ENCODE data around the gene PRR23E. TPM values are rescaled to one million over a fixed set of nuclear protein-coding genes. Genes with fewer than 3 reads are reported as not detected.

PRR23E gene
- total RNA-seq, 1 donor from 2014 or later, result not detected

- CTCF ChIA-PET, result no interaction called here
- TF ChIP-seq, protein P1, sequence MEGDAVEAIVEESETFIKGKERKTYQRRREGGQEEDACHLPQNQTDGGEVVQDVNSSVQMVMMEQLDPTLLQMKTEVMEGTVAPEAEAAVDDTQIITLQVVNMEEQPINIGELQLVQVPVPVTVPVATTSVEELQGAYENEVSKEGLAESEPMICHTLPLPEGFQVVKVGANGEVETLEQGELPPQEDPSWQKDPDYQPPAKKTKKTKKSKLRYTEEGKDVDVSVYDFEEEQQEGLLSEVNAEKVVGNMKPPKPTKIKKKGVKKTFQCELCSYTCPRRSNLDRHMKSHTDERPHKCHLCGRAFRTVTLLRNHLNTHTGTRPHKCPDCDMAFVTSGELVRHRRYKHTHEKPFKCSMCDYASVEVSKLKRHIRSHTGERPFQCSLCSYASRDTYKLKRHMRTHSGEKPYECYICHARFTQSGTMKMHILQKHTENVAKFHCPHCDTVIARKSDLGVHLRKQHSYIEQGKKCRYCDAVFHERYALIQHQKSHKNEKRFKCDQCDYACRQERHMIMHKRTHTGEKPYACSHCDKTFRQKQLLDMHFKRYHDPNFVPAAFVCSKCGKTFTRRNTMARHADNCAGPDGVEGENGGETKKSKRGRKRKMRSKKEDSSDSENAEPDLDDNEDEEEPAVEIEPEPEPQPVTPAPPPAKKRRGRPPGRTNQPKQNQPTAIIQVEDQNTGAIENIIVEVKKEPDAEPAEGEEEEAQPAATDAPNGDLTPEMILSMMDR (IDR thresholded peaks at IDR 0.05), result no peak
- no peaks in the 10 kb centered on the region for H3K36me3 Mint-ChIP-seq (ENCODE audit: low read depth)
- H3K27ac Mint-ChIP-seq, result no peak overlapping the region
- no peaks in the 10 kb centered on the region for H3K9me3 Mint-ChIP-seq
- H3K4me3 Mint-ChIP-seq, result no peak overlapping the region
- no peaks in the 10 kb centered on the region for H3K4me1 Mint-ChIP-seq
- intact Hi-C loops (cut with micrococcal nuclease), result no loop called here
- peaks cover 8% of the 10 kb centered on the region for H3K27me3 Mint-ChIP-seq
- DNase-seq (no peak), ATAC-seq (ENCODE audit: low read depth) (no peak)
- POLR2A ChIA-PET, result no interaction called here
Observed at GRCh38 chr3:127215714-127216414, 22.9 kb downstream of the PRR23E start.

- Mint-ChIP-seq H3K4me3 (no peak overlapping the region), H3K27ac (no peak overlapping the region), H3K27me3 (peaks cover 8% of the 10 kb centered on the region), H3K4me1 (no peaks in the 10 kb centered on the region), H3K36me3 (ENCODE audit: low read depth) (no peaks in the 10 kb centered on the region), H3K9me3 (no peaks in the 10 kb centered on the region)
- ATAC-seq (ENCODE audit: low read depth), result no peak
- TF ChIP-seq, protein P1 (IDR thresholded peaks at IDR 0.05), result no peak
- ChIA-PET POLR2A (no interaction called here), CTCF (no interaction called here)
- DNase-seq, result no peak
- intact Hi-C loops (cut with micrococcal nuclease), result no loop called here
Observed at GRCh38 chr3:127216415-127217261, 23.7 kb downstream of the PRR23E start.

DNA sequence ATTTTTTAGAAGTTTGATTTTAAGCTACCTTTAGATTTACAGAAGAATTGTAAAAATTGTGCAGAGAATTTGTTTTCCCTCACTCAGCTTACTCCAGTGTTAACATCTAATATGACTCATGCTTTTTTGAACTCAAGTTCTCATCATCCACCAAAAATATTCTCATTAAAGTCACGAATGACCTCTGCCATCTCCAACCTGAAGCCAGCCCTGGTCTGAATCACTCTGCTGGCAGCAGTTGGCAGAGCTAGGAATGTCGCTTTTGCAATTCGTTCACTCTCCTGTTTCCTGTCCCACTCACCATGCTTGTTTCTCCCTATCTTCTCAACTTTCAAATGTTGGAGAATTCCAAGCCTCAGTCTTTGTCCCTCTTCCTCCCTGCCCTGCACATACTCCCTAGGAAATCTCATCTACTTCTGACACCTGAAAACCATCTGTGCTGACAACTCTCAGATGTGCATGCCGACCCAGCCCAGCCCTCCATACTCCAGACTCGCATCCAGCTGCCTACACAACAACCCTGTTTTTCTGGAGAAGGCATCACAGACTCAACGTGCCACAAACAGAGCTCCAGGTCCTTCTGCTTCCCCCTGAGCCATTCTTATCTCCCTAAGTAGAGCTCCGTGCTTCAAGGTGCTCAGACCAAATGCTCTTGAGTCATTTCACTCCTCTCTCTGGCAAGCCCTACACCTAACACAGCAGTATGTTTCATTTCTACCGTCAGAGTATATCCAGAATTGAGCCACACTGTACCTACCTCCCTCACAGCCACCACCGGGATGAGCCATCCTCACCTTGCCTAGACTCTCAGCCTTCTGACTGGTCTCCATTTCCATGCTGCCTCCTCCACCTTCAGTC lies 24.9 kb downstream of the PRR23E start:
- Mint-ChIP-seq H3K9me3 (no peaks in the 10 kb centered on the region), H3K27ac (no peak overlapping the region), H3K4me3 (no peak overlapping the region), H3K27me3 (peaks cover 13% of the 10 kb centered on the region), H3K36me3 (ENCODE audit: low read depth) (no peaks in the 10 kb centered on the region), H3K4me1 (no peaks in the 10 kb centered on the region)
- ChIA-PET POLR2A (no interaction called here), CTCF (no interaction called here)
- TF ChIP-seq, protein P1 (IDR thresholded peaks at IDR 0.05), result no peak
- intact Hi-C loops (cut with micrococcal nuclease), result no loop called here
- no peak for DNase-seq
- no peak for ATAC-seq (ENCODE audit: low read depth)

DNA sequence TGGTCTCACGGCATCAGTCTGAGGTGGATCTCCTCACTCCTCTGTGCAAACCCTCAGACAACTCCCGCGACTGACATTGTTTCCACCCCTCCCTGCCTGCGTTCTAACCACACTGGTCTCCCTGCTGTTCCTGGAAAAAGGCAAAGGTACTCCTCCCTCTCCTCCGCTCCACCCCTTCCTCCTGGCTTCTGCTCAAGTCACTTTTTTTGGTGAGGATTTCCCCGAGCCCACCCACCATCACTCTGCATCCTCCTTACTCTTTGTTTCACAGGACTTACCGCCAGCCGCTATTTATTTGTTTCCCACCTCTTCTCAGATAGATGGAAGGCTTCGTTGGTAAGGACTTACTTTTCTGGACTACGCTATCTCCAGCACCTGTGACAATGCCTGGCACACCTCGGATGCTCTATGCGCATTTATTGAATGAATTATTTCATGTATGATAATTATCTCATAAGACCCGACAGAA lies 25.6 kb downstream of the PRR23E start:
- no peak overlapping the region for H3K27ac Mint-ChIP-seq
- peaks cover 11% of the 10 kb centered on the region for H3K27me3 Mint-ChIP-seq
- intact Hi-C loops (cut with micrococcal nuclease), result no loop called here
- no peaks in the 10 kb centered on the region for H3K36me3 Mint-ChIP-seq (ENCODE audit: low read depth)
- ChIA-PET POLR2A (no interaction called here), CTCF (no interaction called here)
- H3K9me3 Mint-ChIP-seq, result no peaks in the 10 kb centered on the region
- DNase-seq (no peak), ATAC-seq (ENCODE audit: low read depth) (no peak)
- no peak overlapping the region for H3K4me3 Mint-ChIP-seq
- no peaks in the 10 kb centered on the region for H3K4me1 Mint-ChIP-seq
- TF ChIP-seq, protein P1 (IDR thresholded peaks at IDR 0.05), result no peak
